K562 (cell line): ENCODE data around the gene LTBR. TPM values are rescaled to one million over a fixed set of nuclear protein-coding genes. Genes with fewer than 3 reads are reported as not detected.

Source experiments
- BDP1 ChIP-seq: IDR thresholded peaks from 3 replicates; pipeline ENCODE4 v1.6.1; 2011; ENCODE audit not compliant: insufficient read length, insufficient read depth
- FOXJ2 ChIP-seq: fragments of 200-800 bp; sonication (Bioruptor generic); IDR thresholded peaks from 2 replicates; pipeline ENCODE4 v1.6.1; 2016; ENCODE audit warnings: missing genetic modification characterization, missing compliant biosample characterization
- PCBP2 ChIP-seq: fragments of 200-400 bp; formaldehyde crosslinking; IDR thresholded peaks from 2 replicates; pipeline ENCODE4 v1.6.1; 2018; ENCODE audit warnings: low read length, low read depth, mild to moderate bottlenecking, moderate library complexity; ENCODE audit not compliant: poor library complexity, severe bottlenecking
- POU5F1 ChIP-seq: fragments of 150-350 bp; IDR thresholded peaks from 2 replicates; pipeline ENCODE4 v1.6.1; 2014; ENCODE audit warnings: borderline replicate concordance, low read length, low read depth, mild to moderate bottlenecking; ENCODE audit not compliant: partially characterized antibody
- RAD21 ChIP-seq, 2 experiments: fragments of 250-450 bp in 1 of 2; fragments of 450-650 bp in 1 of 2; sonication (Bioruptor Pico) in 1 of 2; formaldehyde crosslinking in 1 of 2; IDR thresholded peaks in 1 of 2; conservative IDR thresholded peaks in 1 of 2; 2 replicates each; pipeline versions ENCODE4 v1.4.0 to v1.8.0; 2020 to 2022; ENCODE audit warnings: mild to moderate bottlenecking in 2 of 2, moderate library complexity in 1 of 2
- RBFOX2 ChIP-seq: fragments of 200-400 bp; formaldehyde crosslinking; IDR thresholded peaks from 2 replicates; pipeline ENCODE4 v1.6.1; 2017; ENCODE audit warnings: low read depth, mild to moderate bottlenecking, low read length, moderate library complexity
- SRSF1 ChIP-seq: fragments of 200-400 bp; formaldehyde crosslinking; IDR thresholded peaks from 2 replicates; pipeline ENCODE4 v1.6.1; 2017; ENCODE audit warnings: mild to moderate bottlenecking, low read depth, low read length, moderate library complexity
- TCF3 ChIP-seq: sonication (generic); formaldehyde crosslinking; IDR thresholded peaks from 2 replicates; pipeline ENCODE4 v1.4.0; 2020; ENCODE audit warnings: mild to moderate bottlenecking, missing genetic modification reagents
- ZC3H4 ChIP-seq: sonication (generic); formaldehyde crosslinking; IDR thresholded peaks from 2 replicates; pipeline ENCODE4 v1.9.0; 2021; ENCODE audit warnings: missing genetic modification reagents, borderline replicate concordance
- polyA plus RNA-seq, 8 experiments: library from polyadenylated mRNA; depleted of rRNA in 4 of 8; stranded (reverse) in 5 of 8; unstranded in 3 of 8; fragments of >200 nt; fragmentation: Nextera tagmentation in 2 of 8; fragmentation: Illumina TruSeq in 1 of 8; extraction: Ambion mirVana in 2 of 8; extraction: Trizol in 1 of 8; gene quantifications; 2 replicates each; pipeline versions ENCODE4 v1.2.1 to v1.2.3, GENCODE V29; 2011 to 2014; ENCODE audit warnings: inconsistent platforms in 1 of 8, missing spikeins in 1 of 8
- total RNA-seq, 7 experiments: library from RNA; depleted of rRNA in 6 of 7; stranded (reverse); fragments of >200 nt in 6 of 7; fragmentation: Illumina TruSeq in 2 of 7; extraction: Trizol in 2 of 7; gene quantifications; 2 replicates each; pipeline versions ENCODE4 v1.2.1 to v1.2.3, GENCODE V29; 2011 to 2021; ENCODE audit warnings: low replicate concordance in 1 of 7
- TF ChIP-seq, protein P1 (sequence below): fragments of 250-450 bp; sonication (Bioruptor Pico); IDR thresholded peaks from 2 replicates; pipeline ENCODE4 v1.8.0; 2022; ENCODE audit warnings: moderate library complexity, mild to moderate bottlenecking, inconsistent platforms
- TF ChIP-seq, protein P2 (sequence below): sonication (generic); formaldehyde crosslinking; IDR thresholded peaks from 2 replicates; pipeline ENCODE4 v1.8.0; 2022; ENCODE audit warnings: mild to moderate bottlenecking, missing genetic modification reagents
- TF ChIP-seq, protein P3 (sequence below): fragments of 200-800 bp; sonication (Bioruptor generic); IDR thresholded peaks from 2 replicates; pipeline ENCODE4 v1.6.1; 2017; ENCODE audit warnings: missing genetic modification characterization, missing compliant biosample characterization
- TF ChIP-seq, protein P4 (sequence below): fragments of 250-450 bp; sonication (Bioruptor Pico); IDR thresholded peaks from 2 replicates; pipeline ENCODE4 v1.4.0; 2020
- TF ChIP-seq, protein P5 (sequence below): fragments of 450-650 bp; IDR thresholded peaks from 2 replicates; pipeline ENCODE4 v1.6.1; 2016; ENCODE audit warnings: antibody characterized with exemption

LTBR gene
- total and polyA plus RNA-seq, 9 of the 15 experiments (the other 6 are each of a cell fraction or from before 2014, with no cell fraction given), result 0.96 to 69.0 (median 35.3) TPM

DNA sequence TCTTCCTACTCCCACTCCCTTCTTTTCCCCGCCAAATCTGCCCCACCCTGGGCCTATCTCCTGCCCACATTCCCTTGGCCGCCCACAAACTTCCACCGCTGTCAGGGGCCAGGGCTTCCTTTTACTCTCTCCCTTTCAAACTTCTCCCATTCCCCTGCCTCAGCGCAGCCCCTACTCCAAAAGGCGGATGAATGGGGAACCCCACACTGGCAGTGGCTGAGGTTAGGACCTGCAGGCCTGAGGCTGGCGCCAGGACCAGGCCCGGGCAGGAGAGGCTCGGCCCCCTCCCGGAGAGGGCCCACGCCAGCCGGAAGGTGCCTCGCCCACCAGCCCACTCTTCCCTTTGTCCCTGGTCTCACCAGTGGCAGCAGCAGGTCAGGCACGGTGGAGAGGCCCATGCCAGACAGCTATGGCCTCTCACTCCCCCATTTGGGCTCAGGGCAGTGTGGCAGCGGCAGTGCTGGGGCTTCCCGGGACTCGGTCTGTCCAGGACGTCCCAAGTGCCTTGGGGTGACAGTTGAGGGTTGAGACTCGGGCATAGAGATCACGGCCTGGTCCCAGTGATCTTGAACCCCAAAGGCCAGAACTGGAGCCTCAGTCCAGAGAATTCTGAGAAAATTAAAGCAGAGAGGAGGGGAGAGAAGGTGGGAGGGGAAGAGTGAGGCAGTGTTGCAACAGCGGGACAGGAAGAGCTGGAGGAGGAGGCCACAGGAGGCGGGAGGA is 42.4 kb upstream of the LTBR start, which contains the start of gene TNFRSF1A (continued):
- TF ChIP-seq RAD21 (CRISPR knock-in tag; conservative IDR thresholded peaks at IDR 0.05 in 1 of 2, IDR thresholded peaks at IDR 0.05 in 1 of 2), result no peak
- no peak for TF ChIP-seq POU5F1
- peak; percentile 70 for TF ChIP-seq TCF3 (CRISPR knock-in tag)
- TF ChIP-seq, protein P1, sequence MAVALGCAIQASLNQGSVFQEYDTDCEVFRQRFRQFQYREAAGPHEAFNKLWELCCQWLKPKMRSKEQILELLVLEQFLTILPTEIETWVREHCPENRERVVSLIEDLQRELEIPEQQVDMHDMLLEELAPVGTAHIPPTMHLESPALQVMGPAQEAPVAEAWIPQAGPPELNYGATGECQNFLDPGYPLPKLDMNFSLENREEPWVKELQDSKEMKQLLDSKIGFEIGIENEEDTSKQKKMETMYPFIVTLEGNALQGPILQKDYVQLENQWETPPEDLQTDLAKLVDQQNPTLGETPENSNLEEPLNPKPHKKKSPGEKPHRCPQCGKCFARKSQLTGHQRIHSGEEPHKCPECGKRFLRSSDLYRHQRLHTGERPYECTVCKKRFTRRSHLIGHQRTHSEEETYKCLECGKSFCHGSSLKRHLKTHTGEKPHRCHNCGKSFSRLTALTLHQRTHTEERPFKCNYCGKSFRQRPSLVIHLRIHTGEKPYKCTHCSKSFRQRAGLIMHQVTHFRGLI (CRISPR knock-in tag), result no peak
- TF ChIP-seq SRSF1, result no peak
- TF ChIP-seq FOXJ2 (tag), result no peak
- TF ChIP-seq, protein P2, sequence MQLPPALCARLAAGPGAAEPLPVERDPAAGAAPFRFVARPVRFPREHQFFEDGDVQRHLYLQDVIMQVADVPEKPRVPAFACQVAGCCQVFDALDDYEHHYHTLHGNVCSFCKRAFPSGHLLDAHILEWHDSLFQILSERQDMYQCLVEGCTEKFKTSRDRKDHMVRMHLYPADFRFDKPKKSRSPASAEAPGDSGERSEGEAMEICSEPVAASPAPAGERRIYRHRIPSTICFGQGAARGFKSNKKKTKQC, result 0 out of 2 replicates have a peak, but pooled peaks have one; percentile 13
- no peak for TF ChIP-seq BDP1
- no peak for TF ChIP-seq ZC3H4
- TF ChIP-seq, protein P3, sequence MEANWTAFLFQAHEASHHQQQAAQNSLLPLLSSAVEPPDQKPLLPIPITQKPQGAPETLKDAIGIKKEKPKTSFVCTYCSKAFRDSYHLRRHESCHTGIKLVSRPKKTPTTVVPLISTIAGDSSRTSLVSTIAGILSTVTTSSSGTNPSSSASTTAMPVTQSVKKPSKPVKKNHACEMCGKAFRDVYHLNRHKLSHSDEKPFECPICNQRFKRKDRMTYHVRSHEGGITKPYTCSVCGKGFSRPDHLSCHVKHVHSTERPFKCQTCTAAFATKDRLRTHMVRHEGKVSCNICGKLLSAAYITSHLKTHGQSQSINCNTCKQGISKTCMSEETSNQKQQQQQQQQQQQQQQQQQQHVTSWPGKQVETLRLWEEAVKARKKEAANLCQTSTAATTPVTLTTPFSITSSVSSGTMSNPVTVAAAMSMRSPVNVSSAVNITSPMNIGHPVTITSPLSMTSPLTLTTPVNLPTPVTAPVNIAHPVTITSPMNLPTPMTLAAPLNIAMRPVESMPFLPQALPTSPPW (CRISPR knock-in tag), result peak; percentile 82; the same call in 1 of the 2 replicates
- TF ChIP-seq, protein P4, sequence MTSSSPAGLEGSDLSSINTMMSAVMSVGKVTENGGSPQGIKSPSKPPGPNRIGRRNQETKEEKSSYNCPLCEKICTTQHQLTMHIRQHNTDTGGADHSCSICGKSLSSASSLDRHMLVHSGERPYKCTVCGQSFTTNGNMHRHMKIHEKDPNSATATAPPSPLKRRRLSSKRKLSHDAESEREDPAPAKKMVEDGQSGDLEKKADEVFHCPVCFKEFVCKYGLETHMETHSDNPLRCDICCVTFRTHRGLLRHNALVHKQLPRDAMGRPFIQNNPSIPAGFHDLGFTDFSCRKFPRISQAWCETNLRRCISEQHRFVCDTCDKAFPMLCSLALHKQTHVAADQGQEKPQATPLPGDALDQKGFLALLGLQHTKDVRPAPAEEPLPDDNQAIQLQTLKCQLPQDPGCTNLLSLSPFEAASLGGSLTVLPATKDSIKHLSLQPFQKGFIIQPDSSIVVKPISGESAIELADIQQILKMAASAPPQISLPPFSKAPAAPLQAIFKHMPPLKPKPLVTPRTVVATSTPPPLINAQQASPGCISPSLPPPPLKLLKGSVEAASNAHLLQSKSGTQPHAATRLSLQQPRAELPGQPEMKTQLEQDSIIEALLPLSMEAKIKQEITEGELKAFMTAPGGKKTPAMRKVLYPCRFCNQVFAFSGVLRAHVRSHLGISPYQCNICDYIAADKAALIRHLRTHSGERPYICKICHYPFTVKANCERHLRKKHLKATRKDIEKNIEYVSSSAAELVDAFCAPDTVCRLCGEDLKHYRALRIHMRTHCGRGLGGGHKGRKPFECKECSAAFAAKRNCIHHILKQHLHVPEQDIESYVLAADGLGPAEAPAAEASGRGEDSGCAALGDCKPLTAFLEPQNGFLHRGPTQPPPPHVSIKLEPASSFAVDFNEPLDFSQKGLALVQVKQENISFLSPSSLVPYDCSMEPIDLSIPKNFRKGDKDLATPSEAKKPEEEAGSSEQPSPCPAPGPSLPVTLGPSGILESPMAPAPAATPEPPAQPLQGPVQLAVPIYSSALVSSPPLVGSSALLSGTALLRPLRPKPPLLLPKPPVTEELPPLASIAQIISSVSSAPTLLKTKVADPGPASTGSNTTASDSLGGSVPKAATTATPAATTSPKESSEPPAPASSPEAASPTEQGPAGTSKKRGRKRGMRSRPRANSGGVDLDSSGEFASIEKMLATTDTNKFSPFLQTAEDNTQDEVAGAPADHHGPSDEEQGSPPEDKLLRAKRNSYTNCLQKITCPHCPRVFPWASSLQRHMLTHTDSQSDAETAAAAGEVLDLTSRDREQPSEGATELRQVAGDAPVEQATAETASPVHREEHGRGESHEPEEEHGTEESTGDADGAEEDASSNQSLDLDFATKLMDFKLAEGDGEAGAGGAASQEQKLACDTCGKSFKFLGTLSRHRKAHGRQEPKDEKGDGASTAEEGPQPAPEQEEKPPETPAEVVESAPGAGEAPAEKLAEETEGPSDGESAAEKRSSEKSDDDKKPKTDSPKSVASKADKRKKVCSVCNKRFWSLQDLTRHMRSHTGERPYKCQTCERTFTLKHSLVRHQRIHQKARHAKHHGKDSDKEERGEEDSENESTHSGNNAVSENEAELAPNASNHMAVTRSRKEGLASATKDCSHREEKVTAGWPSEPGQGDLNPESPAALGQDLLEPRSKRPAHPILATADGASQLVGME, result no peak
- peak; percentile 81 for TF ChIP-seq RBFOX2
- TF ChIP-seq, protein P5, sequence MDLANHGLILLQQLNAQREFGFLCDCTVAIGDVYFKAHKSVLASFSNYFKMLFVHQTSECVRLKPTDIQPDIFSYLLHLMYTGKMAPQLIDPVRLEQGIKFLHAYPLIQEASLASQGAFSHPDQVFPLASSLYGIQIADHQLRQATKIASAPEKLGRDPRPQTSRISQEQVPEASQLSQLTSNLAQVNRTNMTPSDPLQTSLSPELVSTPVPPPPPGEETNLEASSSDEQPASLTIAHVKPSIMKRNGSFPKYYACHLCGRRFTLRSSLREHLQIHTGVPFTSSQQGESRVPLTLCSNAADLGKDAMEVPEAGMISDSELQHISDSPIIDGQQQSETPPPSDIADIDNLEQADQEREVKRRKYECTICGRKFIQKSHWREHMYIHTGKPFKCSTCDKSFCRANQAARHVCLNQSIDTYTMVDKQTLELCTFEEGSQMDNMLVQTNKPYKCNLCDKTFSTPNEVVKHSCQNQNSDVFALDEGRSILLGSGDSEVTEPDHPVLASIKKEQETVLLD, result no peak
- TF ChIP-seq PCBP2, result no peak
